ENCODE data around the gene SATB2. TPM values are rescaled to one million over a fixed set of nuclear protein-coding genes. Genes with fewer than 3 reads are reported as not detected.

The SATB2 gene
- total and polyA plus RNA-seq, 2 experiments from 2014 or later = 1.6 to 6.0 TPM

DNA sequence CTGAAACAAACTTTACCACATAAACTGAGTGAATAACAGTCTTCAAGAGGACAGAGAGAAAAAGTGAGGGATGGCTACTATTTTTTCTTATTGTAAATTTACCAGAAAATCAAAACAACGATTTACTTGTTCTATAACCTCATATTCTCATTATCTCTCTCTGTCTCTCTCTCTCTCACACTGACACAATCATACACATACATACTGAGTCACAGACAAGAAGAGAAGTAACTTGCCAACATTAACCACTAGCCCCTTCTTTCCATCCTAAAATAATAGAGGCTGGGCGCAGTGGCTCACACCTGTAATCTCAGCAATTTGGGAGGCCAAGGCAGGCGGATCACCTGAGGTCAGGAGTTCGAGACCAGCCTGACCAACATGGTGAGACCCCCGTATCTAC, 18.2 kb downstream of the SATB2 start:
- no peaks in the 10 kb centered on the region for H4K20me1 ChIP-seq (replicated peaks; ENCODE audit: insufficient read depth)
- no peak for DNase-seq (ENCODE audit: low spot score)
- no peak overlapping the region for H3K4me2 ChIP-seq
- Mint-ChIP-seq H3K4me1 (peaks cover 20% of the 10 kb centered on the region), H3K36me3 (ENCODE audit: low read depth) (no peaks in the 10 kb centered on the region), H3K9me3 (no peaks in the 10 kb centered on the region), H3K27ac (no peak overlapping the region), H3K4me3 (no peak overlapping the region), H3K27me3 (ENCODE audit: insufficient read depth, low read depth, poor library complexity) (no peaks in the 10 kb centered on the region)
- H3K4me3 ChIP-seq = no peak overlapping the region
- H3K4me1 ChIP-seq (ENCODE audit: insufficient read depth) = peaks cover 24% of the 10 kb centered on the region
- H3K27me3 ChIP-seq (ENCODE audit: insufficient read depth) = no peaks in the 10 kb centered on the region
- no peaks in the 10 kb centered on the region for H3K9me2 ChIP-seq (ENCODE audit: insufficient read depth)
- no peaks in the 10 kb centered on the region for H3F3A ChIP-seq (replicated peaks; ENCODE audit: low read depth)
- no peak overlapping the region for H2AFZ ChIP-seq
- ATAC-seq = no peak
- H3K27ac ChIP-seq (ENCODE audit: low read depth) = peak overlapping the region; percentile 39; the same call in 1 of the 2 replicates
- no peaks in the 10 kb centered on the region for H3K36me3 ChIP-seq (ENCODE audit: insufficient read depth)
- H3K79me2 ChIP-seq (replicated peaks; ENCODE audit: insufficient read depth) = no peaks in the 10 kb centered on the region; the same call in 1 of the 2 replicates
- TF ChIP-seq, protein P1, sequence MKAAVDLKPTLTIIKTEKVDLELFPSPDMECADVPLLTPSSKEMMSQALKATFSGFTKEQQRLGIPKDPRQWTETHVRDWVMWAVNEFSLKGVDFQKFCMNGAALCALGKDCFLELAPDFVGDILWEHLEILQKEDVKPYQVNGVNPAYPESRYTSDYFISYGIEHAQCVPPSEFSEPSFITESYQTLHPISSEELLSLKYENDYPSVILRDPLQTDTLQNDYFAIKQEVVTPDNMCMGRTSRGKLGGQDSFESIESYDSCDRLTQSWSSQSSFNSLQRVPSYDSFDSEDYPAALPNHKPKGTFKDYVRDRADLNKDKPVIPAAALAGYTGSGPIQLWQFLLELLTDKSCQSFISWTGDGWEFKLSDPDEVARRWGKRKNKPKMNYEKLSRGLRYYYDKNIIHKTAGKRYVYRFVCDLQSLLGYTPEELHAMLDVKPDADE (IDR thresholded peaks at IDR 0.05) = no peak
- TF ChIP-seq NANOG (IDR thresholded peaks at IDR 0.05; ENCODE audit: borderline replicate concordance) = no peak
- no peak for TF ChIP-seq POLR2AphosphoS5 (IDR thresholded peaks at IDR 0.05; ENCODE audit: low read depth)
- TF ChIP-seq CREB1 (CRISPR knock-in tag; IDR thresholded peaks at IDR 0.05; ENCODE audit: low read depth) = no peak
- TF ChIP-seq ZNF114 (CRISPR knock-in tag; IDR thresholded peaks at IDR 0.05) = no peak
- TF ChIP-seq STAT1 (IDR thresholded peaks at IDR 0.05; ENCODE audit: unreplicated experiment) = no peak
- TF ChIP-seq EZH2 (IDR thresholded peaks at IDR 0.05; ENCODE audit: low read depth, unreplicated experiment) = no peak
- TF ChIP-seq, protein P2, sequence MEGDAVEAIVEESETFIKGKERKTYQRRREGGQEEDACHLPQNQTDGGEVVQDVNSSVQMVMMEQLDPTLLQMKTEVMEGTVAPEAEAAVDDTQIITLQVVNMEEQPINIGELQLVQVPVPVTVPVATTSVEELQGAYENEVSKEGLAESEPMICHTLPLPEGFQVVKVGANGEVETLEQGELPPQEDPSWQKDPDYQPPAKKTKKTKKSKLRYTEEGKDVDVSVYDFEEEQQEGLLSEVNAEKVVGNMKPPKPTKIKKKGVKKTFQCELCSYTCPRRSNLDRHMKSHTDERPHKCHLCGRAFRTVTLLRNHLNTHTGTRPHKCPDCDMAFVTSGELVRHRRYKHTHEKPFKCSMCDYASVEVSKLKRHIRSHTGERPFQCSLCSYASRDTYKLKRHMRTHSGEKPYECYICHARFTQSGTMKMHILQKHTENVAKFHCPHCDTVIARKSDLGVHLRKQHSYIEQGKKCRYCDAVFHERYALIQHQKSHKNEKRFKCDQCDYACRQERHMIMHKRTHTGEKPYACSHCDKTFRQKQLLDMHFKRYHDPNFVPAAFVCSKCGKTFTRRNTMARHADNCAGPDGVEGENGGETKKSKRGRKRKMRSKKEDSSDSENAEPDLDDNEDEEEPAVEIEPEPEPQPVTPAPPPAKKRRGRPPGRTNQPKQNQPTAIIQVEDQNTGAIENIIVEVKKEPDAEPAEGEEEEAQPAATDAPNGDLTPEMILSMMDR (conservative IDR thresholded peaks at IDR 0.05; ENCODE audit: low read depth in 2 of 2) = no peak
- TF ChIP-seq EZH2phosphoT487 (IDR thresholded peaks at IDR 0.05; ENCODE audit: unreplicated experiment) = no peak
- TF ChIP-seq, protein P3, sequence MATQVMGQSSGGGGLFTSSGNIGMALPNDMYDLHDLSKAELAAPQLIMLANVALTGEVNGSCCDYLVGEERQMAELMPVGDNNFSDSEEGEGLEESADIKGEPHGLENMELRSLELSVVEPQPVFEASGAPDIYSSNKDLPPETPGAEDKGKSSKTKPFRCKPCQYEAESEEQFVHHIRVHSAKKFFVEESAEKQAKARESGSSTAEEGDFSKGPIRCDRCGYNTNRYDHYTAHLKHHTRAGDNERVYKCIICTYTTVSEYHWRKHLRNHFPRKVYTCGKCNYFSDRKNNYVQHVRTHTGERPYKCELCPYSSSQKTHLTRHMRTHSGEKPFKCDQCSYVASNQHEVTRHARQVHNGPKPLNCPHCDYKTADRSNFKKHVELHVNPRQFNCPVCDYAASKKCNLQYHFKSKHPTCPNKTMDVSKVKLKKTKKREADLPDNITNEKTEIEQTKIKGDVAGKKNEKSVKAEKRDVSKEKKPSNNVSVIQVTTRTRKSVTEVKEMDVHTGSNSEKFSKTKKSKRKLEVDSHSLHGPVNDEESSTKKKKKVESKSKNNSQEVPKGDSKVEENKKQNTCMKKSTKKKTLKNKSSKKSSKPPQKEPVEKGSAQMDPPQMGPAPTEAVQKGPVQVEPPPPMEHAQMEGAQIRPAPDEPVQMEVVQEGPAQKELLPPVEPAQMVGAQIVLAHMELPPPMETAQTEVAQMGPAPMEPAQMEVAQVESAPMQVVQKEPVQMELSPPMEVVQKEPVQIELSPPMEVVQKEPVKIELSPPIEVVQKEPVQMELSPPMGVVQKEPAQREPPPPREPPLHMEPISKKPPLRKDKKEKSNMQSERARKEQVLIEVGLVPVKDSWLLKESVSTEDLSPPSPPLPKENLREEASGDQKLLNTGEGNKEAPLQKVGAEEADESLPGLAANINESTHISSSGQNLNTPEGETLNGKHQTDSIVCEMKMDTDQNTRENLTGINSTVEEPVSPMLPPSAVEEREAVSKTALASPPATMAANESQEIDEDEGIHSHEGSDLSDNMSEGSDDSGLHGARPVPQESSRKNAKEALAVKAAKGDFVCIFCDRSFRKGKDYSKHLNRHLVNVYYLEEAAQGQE (IDR thresholded peaks at IDR 0.05; ENCODE audit: unreplicated experiment) = no peak
- TF ChIP-seq ZNF331 (CRISPR knock-in tag; IDR thresholded peaks at IDR 0.05; ENCODE audit: low read depth) = no peak
- TF ChIP-seq JUNB (IDR thresholded peaks at IDR 0.05; ENCODE audit: unreplicated experiment) = no peak
- TF ChIP-seq, protein P4, sequence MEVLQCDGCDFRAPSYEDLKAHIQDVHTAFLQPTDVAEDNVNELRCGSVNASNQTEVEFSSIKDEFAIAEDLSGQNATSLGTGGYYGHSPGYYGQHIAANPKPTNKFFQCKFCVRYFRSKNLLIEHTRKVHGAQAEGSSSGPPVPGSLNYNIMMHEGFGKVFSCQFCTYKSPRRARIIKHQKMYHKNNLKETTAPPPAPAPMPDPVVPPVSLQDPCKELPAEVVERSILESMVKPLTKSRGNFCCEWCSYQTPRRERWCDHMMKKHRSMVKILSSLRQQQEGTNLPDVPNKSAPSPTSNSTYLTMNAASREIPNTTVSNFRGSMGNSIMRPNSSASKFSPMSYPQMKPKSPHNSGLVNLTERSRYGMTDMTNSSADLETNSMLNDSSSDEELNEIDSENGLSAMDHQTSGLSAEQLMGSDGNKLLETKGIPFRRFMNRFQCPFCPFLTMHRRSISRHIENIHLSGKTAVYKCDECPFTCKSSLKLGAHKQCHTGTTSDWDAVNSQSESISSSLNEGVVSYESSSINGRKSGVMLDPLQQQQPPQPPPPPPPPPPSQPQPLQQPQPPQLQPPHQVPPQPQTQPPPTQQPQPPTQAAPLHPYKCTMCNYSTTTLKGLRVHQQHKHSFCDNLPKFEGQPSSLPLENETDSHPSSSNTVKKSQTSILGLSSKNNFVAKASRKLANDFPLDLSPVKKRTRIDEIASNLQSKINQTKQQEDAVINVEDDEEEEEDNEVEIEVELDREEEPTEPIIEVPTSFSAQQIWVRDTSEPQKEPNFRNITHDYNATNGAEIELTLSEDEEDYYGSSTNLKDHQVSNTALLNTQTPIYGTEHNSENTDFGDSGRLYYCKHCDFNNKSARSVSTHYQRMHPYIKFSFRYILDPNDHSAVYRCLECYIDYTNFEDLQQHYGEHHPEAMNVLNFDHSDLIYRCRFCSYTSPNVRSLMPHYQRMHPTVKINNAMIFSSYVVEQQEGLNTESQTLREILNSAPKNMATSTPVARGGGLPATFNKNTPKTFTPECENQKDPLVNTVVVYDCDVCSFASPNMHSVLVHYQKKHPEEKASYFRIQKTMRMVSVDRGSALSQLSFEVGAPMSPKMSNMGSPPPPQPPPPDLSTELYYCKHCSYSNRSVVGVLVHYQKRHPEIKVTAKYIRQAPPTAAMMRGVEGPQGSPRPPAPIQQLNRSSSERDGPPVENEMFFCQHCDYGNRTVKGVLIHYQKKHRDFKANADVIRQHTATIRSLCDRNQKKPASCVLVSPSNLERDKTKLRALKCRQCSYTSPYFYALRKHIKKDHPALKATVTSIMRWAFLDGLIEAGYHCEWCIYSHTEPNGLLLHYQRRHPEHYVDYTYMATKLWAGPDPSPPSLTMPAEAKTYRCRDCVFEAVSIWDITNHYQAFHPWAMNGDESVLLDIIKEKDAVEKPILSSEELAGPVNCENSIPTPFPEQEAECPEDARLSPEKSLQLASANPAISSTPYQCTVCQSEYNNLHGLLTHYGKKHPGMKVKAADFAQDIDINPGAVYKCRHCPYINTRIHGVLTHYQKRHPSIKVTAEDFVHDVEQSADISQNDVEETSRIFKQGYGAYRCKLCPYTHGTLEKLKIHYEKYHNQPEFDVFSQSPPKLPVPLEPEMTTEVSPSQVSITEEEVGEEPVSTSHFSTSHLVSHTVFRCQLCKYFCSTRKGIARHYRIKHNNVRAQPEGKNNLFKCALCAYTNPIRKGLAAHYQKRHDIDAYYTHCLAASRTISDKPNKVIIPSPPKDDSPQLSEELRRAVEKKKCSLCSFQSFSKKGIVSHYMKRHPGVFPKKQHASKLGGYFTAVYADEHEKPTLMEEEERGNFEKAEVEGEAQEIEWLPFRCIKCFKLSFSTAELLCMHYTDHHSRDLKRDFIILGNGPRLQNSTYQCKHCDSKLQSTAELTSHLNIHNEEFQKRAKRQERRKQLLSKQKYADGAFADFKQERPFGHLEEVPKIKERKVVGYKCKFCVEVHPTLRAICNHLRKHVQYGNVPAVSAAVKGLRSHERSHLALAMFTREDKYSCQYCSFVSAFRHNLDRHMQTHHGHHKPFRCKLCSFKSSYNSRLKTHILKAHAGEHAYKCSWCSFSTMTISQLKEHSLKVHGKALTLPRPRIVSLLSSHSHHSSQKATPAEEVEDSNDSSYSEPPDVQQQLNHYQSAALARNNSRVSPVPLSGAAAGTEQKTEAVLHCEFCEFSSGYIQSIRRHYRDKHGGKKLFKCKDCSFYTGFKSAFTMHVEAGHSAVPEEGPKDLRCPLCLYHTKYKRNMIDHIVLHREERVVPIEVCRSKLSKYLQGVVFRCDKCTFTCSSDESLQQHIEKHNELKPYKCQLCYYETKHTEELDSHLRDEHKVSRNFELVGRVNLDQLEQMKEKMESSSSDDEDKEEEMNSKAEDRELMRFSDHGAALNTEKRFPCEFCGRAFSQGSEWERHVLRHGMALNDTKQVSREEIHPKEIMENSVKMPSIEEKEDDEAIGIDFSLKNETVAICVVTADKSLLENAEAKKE (CRISPR knock-in tag; IDR thresholded peaks at IDR 0.05) = no peak
